Muscle layer of colon (tissue), 2 donors: ENCODE results near the gene SNAI1.

Experiments used
- H3K27ac ChIP-seq: one replicate; pipeline ENCODE4 v1.7.0; 2013; ENCODE audit warnings: low read depth, mild to moderate bottlenecking, low read length, moderate library complexity
- H3K27me3 ChIP-seq, 2 donors: one replicate each; pipeline ENCODE4 v1.7.0; 2013; ENCODE audit warnings: low read length in 2 of 2, mild to moderate bottlenecking in 2 of 2; ENCODE audit not compliant: insufficient read depth in 2 of 2, control insufficient read depth in 1 of 2
- H3K36me3 ChIP-seq: one replicate; pipeline ENCODE4 v1.7.0; 2013; ENCODE audit warnings: mild to moderate bottlenecking, low read length; ENCODE audit not compliant: insufficient read depth
- H3K4me1 ChIP-seq: one replicate; pipeline ENCODE4 v1.7.0; 2013; ENCODE audit warnings: mild to moderate bottlenecking, low read length; ENCODE audit not compliant: insufficient read depth
- H3K4me3 ChIP-seq, 2 donors: one replicate each; pipeline ENCODE4 v1.7.0; 2013; ENCODE audit warnings: low read length in 2 of 2, low read depth in 1 of 2, mild to moderate bottlenecking in 1 of 2, moderate library complexity in 1 of 2
- H3K9ac ChIP-seq: one replicate; pipeline ENCODE4 v1.7.0; 2013; ENCODE audit warnings: low read length
- H3K9me3 ChIP-seq: one replicate; pipeline ENCODE4 v1.7.0; 2013; ENCODE audit warnings: mild to moderate bottlenecking, low read length
- donor health status: abdominal sarcoma.
- donor health status: Adenocarcinoma of cecum.

The SNAI1 gene

GRCh38 chr20:49982346-49983122 is at the start of gene SNAI1:
TSS of gene SNAI1 (plus strand) at chr20:49982980. CDS start at chr20:49983060, 80 bp downstream.
- H3K27ac ChIP-seq: peak within 1 kb of the TSS; percentile 53
- no peaks in the 10 kb centered on the region for H3K9me3 ChIP-seq
- H3K4me3 ChIP-seq: peak within 1 kb of the TSS; percentile 58 to 90
- no peaks in the 10 kb centered on the region for H3K36me3 ChIP-seq
- peak within 1 kb of the TSS; percentile 65 for H3K9ac ChIP-seq
- no peaks in the 10 kb centered on the region for H3K27me3 ChIP-seq
- H3K4me1 ChIP-seq: peaks cover 33% of the 10 kb centered on the region

DNA sequence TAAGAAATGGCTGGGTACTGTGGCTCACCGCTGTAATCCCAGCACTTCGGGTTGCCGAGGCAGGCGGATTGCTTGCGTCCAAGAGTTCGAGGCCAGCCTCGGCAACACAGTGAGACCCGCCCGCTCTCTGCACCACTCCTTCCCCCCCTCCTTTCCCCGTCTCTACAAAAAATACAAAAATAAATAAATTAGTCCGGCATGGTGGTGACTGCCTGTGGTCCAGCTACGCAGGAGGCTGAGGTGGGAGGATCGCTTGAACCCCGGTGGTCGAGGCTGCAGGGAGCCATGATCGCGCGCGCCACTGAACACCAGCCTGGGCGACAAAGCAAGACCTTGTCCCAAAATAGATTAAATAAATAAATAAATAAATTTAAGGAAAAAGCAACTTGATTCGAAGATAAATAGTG is 47.0 kb upstream of the SNAI1 start:
- Histone ChIP-seq H3K36me3 (no peaks in the 10 kb centered on the region), H3K9me3 (no peaks in the 10 kb centered on the region), H3K4me1 (peaks cover 25% of the 10 kb centered on the region), H3K9ac (no peak overlapping the region), H3K27me3 (no peaks in the 10 kb centered on the region), H3K4me3 (peak overlapping the region; percentile 47), H3K27ac (no peak overlapping the region)

DNA sequence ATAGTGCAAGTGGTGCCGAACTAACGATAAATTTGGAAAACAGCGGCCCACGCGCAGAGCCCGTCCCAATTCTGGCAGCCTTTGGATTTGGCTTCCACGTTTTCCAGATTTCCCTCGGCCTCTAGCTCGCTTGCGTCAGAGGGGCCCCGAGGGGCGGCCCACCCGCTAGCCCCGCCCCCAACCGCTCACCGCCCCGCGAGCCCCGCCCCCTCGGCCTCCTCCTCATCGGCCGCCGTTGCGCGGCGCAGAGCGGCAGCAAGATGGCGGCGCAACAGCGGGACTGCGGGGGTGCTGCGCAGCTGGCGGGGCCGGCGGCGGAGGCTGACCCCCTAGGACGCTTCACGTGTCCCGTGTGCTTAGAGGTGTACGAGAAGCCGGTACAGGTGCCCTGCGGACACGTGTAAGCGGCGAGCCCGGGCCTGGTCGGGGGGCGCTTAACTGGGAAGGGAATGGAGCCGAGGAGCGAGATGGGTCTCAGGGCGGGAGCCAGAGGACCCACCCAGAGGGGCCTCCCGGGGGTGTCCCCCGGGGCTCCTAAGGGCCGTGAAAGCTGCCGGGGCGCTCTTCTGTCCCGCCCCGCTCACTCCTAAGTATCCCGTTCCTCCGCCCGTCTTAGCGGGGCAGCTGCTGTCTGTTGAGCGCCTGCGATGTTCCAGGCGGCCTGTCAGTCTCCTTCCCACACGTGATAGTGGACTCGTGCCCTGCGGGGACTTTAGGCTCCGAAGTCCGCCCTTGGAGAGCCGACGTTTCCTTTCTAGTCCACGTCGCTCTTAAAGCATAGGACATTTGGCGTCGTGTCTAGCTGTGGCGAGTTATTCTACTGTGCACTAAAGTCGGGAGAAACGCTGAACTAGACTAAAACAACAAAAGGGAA is 46.4 kb upstream of the SNAI1 start, which contains the start of gene RNF114:
RNF114 (plus strand) TSS at position 245 of the 874 bp plus-strand sequence; CDS start at position 261, 16 bp downstream.
- no peaks in the 10 kb centered on the region for H3K9me3 ChIP-seq
- peak within 1 kb of the TSS; percentile 86 for H3K9ac ChIP-seq
- no peaks in the 10 kb centered on the region for H3K27me3 ChIP-seq
- H3K4me1 ChIP-seq: peaks cover 25% of the 10 kb centered on the region
- peak within 1 kb of the TSS; percentile 75 for H3K27ac ChIP-seq
- peak within 1 kb of the TSS; percentile 87 to 92 for H3K4me3 ChIP-seq
- no peaks in the 10 kb centered on the region for H3K36me3 ChIP-seq

DNA sequence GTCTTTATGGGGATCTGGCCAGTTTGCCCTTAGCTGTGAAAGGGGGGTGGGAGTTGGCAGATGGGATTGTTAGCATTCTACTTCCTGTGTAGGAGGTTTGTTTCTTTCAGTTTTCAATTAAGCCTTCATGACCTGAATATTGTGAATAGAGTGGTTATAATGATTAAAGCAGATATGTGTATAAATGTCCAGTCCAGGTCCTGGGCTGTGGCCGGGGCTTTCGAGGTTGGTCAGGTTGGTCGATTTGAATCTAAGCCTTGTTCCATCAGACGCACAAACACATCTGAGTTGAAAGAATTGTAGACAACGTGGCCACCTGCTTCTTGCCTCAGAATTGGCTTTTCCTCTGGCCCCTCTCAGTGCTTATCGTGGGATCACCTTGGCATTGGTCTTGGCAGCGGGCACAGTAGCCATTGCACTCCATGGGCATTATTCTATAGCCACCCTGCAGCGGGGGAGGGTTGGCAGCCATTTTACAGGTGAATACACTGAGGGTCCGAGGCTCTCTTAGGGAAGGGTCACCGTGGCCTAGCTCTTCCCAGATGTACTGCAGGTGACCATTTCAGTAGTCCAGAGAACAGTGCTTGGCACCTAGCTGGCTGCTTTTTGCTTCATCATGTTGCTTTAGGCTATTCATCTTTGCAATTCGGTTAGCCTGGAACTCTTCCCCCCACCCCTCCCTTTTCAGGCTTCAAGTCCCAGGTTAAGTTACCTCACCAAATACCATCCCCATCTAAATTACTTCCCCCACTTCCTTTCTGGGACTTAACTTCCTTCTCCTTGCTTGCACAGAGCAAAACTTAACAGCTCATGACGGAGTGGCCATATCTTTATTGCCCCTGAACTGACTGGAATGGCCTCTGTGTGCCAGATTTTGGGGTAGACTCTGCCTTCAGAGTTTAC is 45.5 kb upstream of the SNAI1 start:
- Histone ChIP-seq H3K27ac (peak overlapping the region; percentile 75), H3K27me3 (no peaks in the 10 kb centered on the region), H3K36me3 (peaks cover 4% of the 10 kb centered on the region), H3K9me3 (no peaks in the 10 kb centered on the region), H3K9ac (peak overlapping the region; percentile 86), H3K4me3 (peak overlapping the region; percentile 87 to 92), H3K4me1 (peaks cover 25% of the 10 kb centered on the region)

DNA sequence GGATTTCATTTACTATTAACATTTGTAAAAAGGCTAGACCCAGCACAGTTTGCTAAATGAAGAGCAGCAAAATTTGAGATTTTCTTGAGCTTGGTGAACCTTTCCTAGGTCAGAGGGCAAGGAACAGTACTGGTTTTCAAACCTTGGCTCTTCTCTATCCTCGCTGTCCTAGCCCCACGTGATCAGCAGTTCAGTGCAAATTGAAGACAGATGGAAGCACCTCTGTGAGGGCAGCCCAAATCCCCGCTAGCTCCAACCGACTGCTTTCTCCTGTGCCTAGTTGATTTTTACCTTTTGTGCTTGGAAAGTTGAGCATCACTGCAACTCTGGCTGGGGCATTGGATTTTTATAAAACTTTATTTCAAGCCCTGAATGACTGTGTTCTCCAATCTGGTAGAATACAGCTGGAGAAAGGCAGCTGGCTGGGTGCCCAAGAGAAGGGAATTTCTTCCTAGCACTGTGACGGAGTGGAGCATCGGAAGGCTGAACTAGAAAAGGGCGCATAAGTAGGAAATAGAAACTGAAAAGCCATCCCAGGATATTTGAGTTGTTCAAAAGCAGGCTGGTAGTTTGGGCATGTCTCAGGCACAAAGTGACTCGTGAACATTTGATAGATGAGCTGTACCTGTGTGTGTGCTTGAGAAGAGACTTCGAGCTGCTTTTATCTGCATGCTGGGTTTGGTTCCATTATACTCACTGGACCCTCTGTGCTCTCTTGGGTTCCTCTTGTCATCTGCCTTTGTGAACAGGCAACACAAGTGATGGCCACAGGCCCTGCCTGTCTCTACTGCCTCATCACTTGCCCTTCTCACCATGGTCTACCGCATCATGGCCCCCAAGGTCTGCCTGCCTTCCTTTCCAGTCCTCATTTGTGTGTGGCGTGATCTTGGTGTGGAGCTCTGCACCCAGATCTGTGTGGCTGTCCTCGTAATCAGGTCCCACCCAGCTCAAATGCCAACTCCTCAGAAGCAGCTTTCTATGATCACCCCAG is 44.3 kb upstream of the SNAI1 start:
- H3K9ac ChIP-seq: no peak overlapping the region
- H3K9me3 ChIP-seq: no peaks in the 10 kb centered on the region

GRCh38 chr20:49941456-49941855 is 41.3 kb upstream of the SNAI1 start:
- Histone ChIP-seq H3K9ac (no peak overlapping the region), H3K27me3 (no peaks in the 10 kb centered on the region), H3K4me3 (no peak overlapping the region), H3K9me3 (no peaks in the 10 kb centered on the region), H3K27ac (no peak overlapping the region), H3K4me1 (peaks cover 25% of the 10 kb centered on the region), H3K36me3 (peaks cover 30% of the 10 kb centered on the region)

More for the DNA sequence above, 44.3 kb upstream of the SNAI1 start:
- Histone ChIP-seq H3K27me3 (no peaks in the 10 kb centered on the region), H3K27ac (peak overlapping the region; percentile 39), H3K4me1 (peaks cover 25% of the 10 kb centered on the region), H3K4me3 (peak overlapping the region in 1 of 2 donors; percentile 87), H3K36me3 (peaks cover 15% of the 10 kb centered on the region)

GRCh38 chr20:49942303-49942702 is 40.5 kb upstream of the SNAI1 start:
- Histone ChIP-seq H3K4me1 (peaks cover 22% of the 10 kb centered on the region), H3K9me3 (no peaks in the 10 kb centered on the region), H3K36me3 (peaks cover 35% of the 10 kb centered on the region), H3K9ac (no peak overlapping the region), H3K27ac (no peak overlapping the region), H3K4me3 (no peak overlapping the region), H3K27me3 (no peaks in the 10 kb centered on the region)

- H3K9ac ChIP-seq: no peak overlapping the region
- no peak overlapping the region for H3K27ac ChIP-seq
- no peak overlapping the region for H3K4me3 ChIP-seq
- no peaks in the 10 kb centered on the region for H3K27me3 ChIP-seq
- H3K4me1 ChIP-seq: peaks cover 15% of the 10 kb centered on the region
- H3K36me3 ChIP-seq: peaks cover 35% of the 10 kb centered on the region
- H3K9me3 ChIP-seq: no peaks in the 10 kb centered on the region
Observed at GRCh38 chr20:49942942-49943341, 39.8 kb upstream of the SNAI1 start.

DNA sequence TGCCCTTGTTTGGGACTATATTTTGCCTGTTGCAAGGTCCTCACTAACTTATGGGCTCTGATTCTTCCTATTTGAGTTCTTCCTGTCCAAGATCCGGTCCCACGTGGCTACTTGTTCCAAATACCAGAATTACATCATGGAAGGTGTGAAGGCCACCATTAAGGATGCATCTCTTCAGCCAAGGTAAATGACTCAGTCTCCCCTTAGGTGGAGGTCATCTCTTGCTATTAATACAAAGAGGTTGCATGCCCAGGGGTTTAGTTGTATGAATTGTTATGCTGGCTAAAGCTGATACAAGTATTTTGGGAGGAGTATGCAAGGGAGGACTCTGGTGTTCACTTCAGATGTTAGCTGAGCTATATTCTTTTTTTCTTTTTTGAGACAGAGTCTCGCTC is 37.5 kb upstream of the SNAI1 start:
- no peak overlapping the region for H3K9ac ChIP-seq
- H3K27me3 ChIP-seq: no peaks in the 10 kb centered on the region
- no peaks in the 10 kb centered on the region for H3K4me1 ChIP-seq
- peaks cover 51% of the 10 kb centered on the region for H3K36me3 ChIP-seq
- no peaks in the 10 kb centered on the region for H3K9me3 ChIP-seq
- no peak overlapping the region for H3K27ac ChIP-seq
- H3K4me3 ChIP-seq: no peak overlapping the region
